HepG2 (cell line): ENCODE measurements around the gene PRPSAP1. TPM values are rescaled to one million over a fixed set of nuclear protein-coding genes. Genes with fewer than 3 reads are reported as not detected.

ENCODE experiments used
- AGO1 ChIP-seq: fragments of 200-400 bp; formaldehyde crosslinking; IDR thresholded peaks from 2 replicates; pipeline ENCODE4 v1.6.1; 2017; ENCODE audit warnings: mild to moderate bottlenecking, low read depth, low read length, moderate library complexity; ENCODE audit not compliant: poor library complexity, severe bottlenecking
- AHR ChIP-seq: IDR thresholded peaks from 2 replicates; pipeline ENCODE4 v1.6.1; 2018; ENCODE audit warnings: missing genetic modification reagents, missing compliant biosample characterization
- CHD2 ChIP-seq: IDR thresholded peaks from 2 replicates; pipeline ENCODE4 v1.6.1; 2011; ENCODE audit warnings: low read depth, low read length, improper control_type of control experiment
- EEA1 ChIP-seq: sonication (generic); formaldehyde crosslinking; IDR thresholded peaks from 2 replicates; pipeline ENCODE4 v1.5.1; 2020; ENCODE audit warnings: mild to moderate bottlenecking, missing genetic modification reagents, borderline replicate concordance
- GABPB1 ChIP-seq: IDR thresholded peaks from 2 replicates; pipeline ENCODE4 v1.6.1; 2016; ENCODE audit warnings: mild to moderate bottlenecking, missing genetic modification reagents, moderate library complexity, missing compliant biosample characterization
- HMGA1 ChIP-seq: sonication (generic); formaldehyde crosslinking; conservative IDR thresholded peaks from 2 replicates; pipeline ENCODE4 v1.4.0; 2020; ENCODE audit warnings: missing genetic modification reagents
- IRF2 ChIP-seq: IDR thresholded peaks from 2 replicates; pipeline ENCODE4 v1.6.1; 2018; ENCODE audit warnings: missing genetic modification reagents, missing compliant biosample characterization
- RXRA ChIP-seq: sonication (generic); formaldehyde crosslinking; IDR thresholded peaks from 2 replicates; pipeline ENCODE4 v1.5.1; 2020; ENCODE audit warnings: missing genetic modification reagents
- SMAD1 ChIP-seq: sonication (generic); formaldehyde crosslinking; IDR thresholded peaks from 2 replicates; pipeline ENCODE4 v1.4.0; 2020; ENCODE audit warnings: missing genetic modification reagents, low read depth, mild to moderate bottlenecking, borderline replicate concordance
- THAP11 ChIP-seq: IDR thresholded peaks from 2 replicates; pipeline ENCODE4 v1.6.1; 2016; ENCODE audit warnings: missing biosample characterization, missing genetic modification reagents
- ZBTB38 ChIP-seq: sonication (generic); formaldehyde crosslinking; IDR thresholded peaks from 2 replicates; pipeline ENCODE4 v1.5.1; 2020; ENCODE audit warnings: mild to moderate bottlenecking, missing genetic modification reagents
- ZNF230 ChIP-seq: sonication (generic); formaldehyde crosslinking; IDR thresholded peaks from 2 replicates; pipeline ENCODE4 v1.4.0; 2020; ENCODE audit warnings: mild to moderate bottlenecking, missing genetic modification reagents
- ZNF232 ChIP-seq: sonication (generic); formaldehyde crosslinking; IDR thresholded peaks from 2 replicates; pipeline ENCODE4 v1.4.0; 2020; ENCODE audit warnings: missing genetic modification reagents, borderline replicate concordance
- ZNF264 ChIP-seq: sonication (generic); formaldehyde crosslinking; IDR thresholded peaks from 2 replicates; pipeline ENCODE4 v1.4.0; 2020; ENCODE audit warnings: missing genetic modification reagents
- ZNF326 ChIP-seq: sonication (generic); formaldehyde crosslinking; IDR thresholded peaks from 2 replicates; pipeline ENCODE4 v1.4.0; 2020; ENCODE audit warnings: missing genetic modification reagents, borderline replicate concordance
- ZNF383 ChIP-seq: sonication (generic); formaldehyde crosslinking; IDR thresholded peaks from 2 replicates; pipeline ENCODE4 v1.4.0; 2020; ENCODE audit warnings: missing genetic modification reagents, mild to moderate bottlenecking, borderline replicate concordance
- ZNF556 ChIP-seq: sonication (generic); formaldehyde crosslinking; IDR thresholded peaks from 2 replicates; pipeline ENCODE4 v1.4.0; 2020; ENCODE audit warnings: mild to moderate bottlenecking, missing genetic modification reagents, borderline replicate concordance
- ZNF703 ChIP-seq: sonication (generic); formaldehyde crosslinking; IDR thresholded peaks from 2 replicates; pipeline ENCODE4 v1.5.1; 2020; ENCODE audit warnings: missing genetic modification reagents, mild to moderate bottlenecking, moderate library complexity, borderline replicate concordance
- ZNF713 ChIP-seq: sonication (generic); formaldehyde crosslinking; IDR thresholded peaks from 2 replicates; pipeline ENCODE4 v1.4.0; 2020; ENCODE audit warnings: mild to moderate bottlenecking, missing genetic modification reagents
- ZNF720 ChIP-seq: sonication (generic); formaldehyde crosslinking; IDR thresholded peaks from 2 replicates; pipeline ENCODE4 v1.4.0; 2020; ENCODE audit warnings: missing genetic modification reagents
- ZNF766 ChIP-seq: sonication (generic); formaldehyde crosslinking; IDR thresholded peaks from 2 replicates; pipeline ENCODE4 v1.5.0; 2020; ENCODE audit warnings: missing genetic modification reagents, borderline replicate concordance
- polyA plus RNA-seq, 8 experiments: library from polyadenylated mRNA; depleted of rRNA in 3 of 8; stranded (reverse) in 7 of 8; unstranded in 1 of 8; fragments of >200 nt; fragmentation: Illumina TruSeq in 4 of 8; extraction: Trizol in 4 of 8; gene quantifications; 2 replicates each; pipeline versions ENCODE4 v1.2.1 to v1.2.3, GENCODE V29; 2011 to 2016; ENCODE audit warnings: low read depth in 4 of 8, missing spikeins in 1 of 8, mixed read lengths in 1 of 8; ENCODE audit not compliant: insufficient read depth in 1 of 8
- total RNA-seq, 5 experiments: library from RNA; depleted of rRNA; stranded (reverse); fragments of >200 nt; fragmentation: Illumina TruSeq; extraction: Trizol; gene quantifications; 2 replicates each; pipeline ENCODE4 v1.2.3, GENCODE V29; 2016; ENCODE audit warnings: low read depth in 1 of 5
- TF ChIP-seq, protein P1 (sequence below): sonication (generic); formaldehyde crosslinking; IDR thresholded peaks from 2 replicates; pipeline ENCODE4 v1.4.0; 2020; ENCODE audit warnings: missing genetic modification reagents
- TF ChIP-seq, protein P2 (sequence below): sonication (generic); formaldehyde crosslinking; IDR thresholded peaks from 2 replicates; pipeline ENCODE4 v1.4.0; 2020; ENCODE audit warnings: missing genetic modification reagents
- TF ChIP-seq, protein P3 (sequence below): sonication (generic); formaldehyde crosslinking; IDR thresholded peaks from 2 replicates; pipeline ENCODE4 v1.8.1; 2022; ENCODE audit warnings: low read depth, mild to moderate bottlenecking, missing genetic modification reagents

Gene PRPSAP1
- total and polyA plus RNA-seq, 2 of the 13 experiments (the other 11 are each of a cell fraction or from before 2014, with no cell fraction given) = 91.1 to 314 TPM

DNA sequence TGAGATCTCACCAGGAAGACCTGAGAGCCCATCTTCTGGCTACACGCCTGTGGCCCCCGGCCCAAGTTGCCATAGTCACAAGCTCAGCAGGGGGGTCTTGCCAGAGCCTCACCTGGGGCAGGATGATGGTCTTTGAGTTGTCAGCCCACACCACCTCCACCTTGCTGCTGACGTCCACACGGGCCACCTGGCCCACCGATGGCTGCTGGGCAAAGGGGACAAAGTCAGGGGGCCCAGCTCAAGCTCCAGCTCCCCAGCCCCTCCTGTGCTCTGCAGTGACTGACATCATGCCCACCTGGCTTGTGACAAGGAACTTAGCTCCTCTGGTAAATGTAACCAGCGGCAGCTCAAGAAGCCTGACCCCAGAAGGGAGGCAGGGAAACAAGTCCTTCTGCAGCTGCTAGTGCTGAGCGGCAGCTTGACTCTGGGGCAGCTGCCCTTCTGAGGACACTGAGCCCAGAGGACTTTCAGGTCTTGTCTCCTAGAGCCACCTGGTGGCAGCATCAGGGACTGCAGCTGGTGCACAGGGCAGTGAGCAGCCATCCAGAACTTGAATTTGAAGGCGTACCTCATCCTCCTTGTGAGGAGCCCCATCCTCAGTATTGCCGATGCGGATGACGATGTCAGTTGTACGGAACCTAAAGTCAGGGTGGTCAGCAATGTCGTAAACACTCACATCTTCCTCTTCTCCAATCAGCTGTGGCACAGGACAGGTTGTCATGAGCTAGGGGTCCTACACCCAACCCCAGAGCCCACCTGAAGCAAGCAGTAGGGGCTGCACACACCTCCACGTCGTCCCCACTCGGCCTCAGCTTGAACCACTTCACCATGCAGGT, 44.2 kb upstream of the PRPSAP1 start (continued):
- TF ChIP-seq, protein P1, sequence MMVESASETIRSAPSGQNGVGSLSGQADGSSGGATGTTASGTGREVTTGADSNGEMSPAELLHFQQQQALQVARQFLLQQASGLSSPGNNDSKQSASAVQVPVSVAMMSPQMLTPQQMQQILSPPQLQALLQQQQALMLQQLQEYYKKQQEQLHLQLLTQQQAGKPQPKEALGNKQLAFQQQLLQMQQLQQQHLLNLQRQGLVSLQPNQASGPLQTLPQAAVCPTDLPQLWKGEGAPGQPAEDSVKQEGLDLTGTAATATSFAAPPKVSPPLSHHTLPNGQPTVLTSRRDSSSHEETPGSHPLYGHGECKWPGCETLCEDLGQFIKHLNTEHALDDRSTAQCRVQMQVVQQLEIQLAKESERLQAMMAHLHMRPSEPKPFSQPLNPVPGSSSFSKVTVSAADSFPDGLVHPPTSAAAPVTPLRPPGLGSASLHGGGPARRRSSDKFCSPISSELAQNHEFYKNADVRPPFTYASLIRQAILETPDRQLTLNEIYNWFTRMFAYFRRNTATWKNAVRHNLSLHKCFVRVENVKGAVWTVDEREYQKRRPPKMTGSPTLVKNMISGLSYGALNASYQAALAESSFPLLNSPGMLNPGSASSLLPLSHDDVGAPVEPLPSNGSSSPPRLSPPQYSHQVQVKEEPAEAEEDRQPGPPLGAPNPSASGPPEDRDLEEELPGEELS (CRISPR knock-in tag) = 0 out of 2 replicates have a peak, but pooled peaks have one; percentile 27
- 0 out of 2 replicates have a peak, but pooled peaks have one; percentile 65 for TF ChIP-seq ZNF556 (CRISPR knock-in tag)
- TF ChIP-seq, protein P2, sequence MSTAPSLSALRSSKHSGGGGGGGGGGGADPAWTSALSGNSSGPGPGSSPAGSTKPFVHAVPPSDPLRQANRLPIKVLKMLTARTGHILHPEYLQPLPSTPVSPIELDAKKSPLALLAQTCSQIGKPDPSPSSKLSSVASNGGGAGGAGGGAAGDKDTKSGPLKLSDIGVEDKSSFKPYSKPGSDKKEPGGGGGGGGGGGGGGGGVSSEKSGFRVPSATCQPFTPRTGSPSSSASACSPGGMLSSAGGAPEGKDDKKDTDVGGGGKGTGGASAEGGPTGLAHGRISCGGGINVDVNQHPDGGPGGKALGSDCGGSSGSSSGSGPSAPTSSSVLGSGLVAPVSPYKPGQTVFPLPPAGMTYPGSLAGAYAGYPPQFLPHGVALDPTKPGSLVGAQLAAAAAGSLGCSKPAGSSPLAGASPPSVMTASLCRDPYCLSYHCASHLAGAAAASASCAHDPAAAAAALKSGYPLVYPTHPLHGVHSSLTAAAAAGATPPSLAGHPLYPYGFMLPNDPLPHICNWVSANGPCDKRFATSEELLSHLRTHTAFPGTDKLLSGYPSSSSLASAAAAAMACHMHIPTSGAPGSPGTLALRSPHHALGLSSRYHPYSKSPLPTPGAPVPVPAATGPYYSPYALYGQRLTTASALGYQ = no peak
- no peak for TF ChIP-seq HMGA1
- TF ChIP-seq CHD2 = no peak
- peak; percentile 26; the same call in 1 of the 2 replicates for TF ChIP-seq GABPB1
- TF ChIP-seq IRF2 (CRISPR knock-in tag) = peak; percentile 58; the same call in 1 of the 2 replicates
- TF ChIP-seq THAP11 (CRISPR knock-in tag) = 0 out of 2 replicates have a peak, but pooled peaks have one; percentile 37
- TF ChIP-seq ZNF230 (CRISPR knock-in tag) = 0 out of 2 replicates have a peak, but pooled peaks have one; percentile 49
- TF ChIP-seq ZBTB38 (CRISPR knock-in tag) = peak; percentile 79
- TF ChIP-seq ZNF713 = no peak
- TF ChIP-seq ZNF720 = no peak
- TF ChIP-seq ZNF383 (CRISPR knock-in tag) = peak; percentile 69; the same call in 1 of the 2 replicates
- no peak for TF ChIP-seq ZNF232 (CRISPR knock-in tag)
- no peak for TF ChIP-seq ZNF264
- 0 out of 2 replicates have a peak, but pooled peaks have one; percentile 25 for TF ChIP-seq ZNF766 (CRISPR knock-in tag)
- TF ChIP-seq, protein P3, sequence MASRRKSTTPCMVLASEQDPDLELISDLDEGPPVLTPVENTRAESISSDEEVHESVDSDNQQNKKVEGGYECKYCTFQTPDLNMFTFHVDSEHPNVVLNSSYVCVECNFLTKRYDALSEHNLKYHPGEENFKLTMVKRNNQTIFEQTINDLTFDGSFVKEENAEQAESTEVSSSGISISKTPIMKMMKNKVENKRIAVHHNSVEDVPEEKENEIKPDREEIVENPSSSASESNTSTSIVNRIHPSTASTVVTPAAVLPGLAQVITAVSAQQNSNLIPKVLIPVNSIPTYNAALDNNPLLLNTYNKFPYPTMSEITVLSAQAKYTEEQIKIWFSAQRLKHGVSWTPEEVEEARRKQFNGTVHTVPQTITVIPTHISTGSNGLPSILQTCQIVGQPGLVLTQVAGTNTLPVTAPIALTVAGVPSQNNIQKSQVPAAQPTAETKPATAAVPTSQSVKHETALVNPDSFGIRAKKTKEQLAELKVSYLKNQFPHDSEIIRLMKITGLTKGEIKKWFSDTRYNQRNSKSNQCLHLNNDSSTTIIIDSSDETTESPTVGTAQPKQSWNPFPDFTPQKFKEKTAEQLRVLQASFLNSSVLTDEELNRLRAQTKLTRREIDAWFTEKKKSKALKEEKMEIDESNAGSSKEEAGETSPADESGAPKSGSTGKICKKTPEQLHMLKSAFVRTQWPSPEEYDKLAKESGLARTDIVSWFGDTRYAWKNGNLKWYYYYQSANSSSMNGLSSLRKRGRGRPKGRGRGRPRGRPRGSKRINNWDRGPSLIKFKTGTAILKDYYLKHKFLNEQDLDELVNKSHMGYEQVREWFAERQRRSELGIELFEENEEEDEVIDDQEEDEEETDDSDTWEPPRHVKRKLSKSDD = no peak
- no peak for TF ChIP-seq ZNF703 (CRISPR knock-in tag)
- no peak for TF ChIP-seq AGO1
- TF ChIP-seq EEA1 (CRISPR knock-in tag) = no peak
- no peak for TF ChIP-seq ZNF326 (CRISPR knock-in tag)
- TF ChIP-seq SMAD1 (CRISPR knock-in tag) = no peak
- TF ChIP-seq RXRA (CRISPR knock-in tag) = peak; percentile 62; the same call in 1 of the 2 replicates
- TF ChIP-seq AHR (CRISPR knock-in tag) = peak; percentile 81; the same call in 1 of the 2 replicates
